Natural killer cell treated with Interleukin-12 subunit alpha and Interleukin-12 subunit beta and Interleukin-15 and Interleukin-18, amount 100 ng/mL, for 72 hours (primary cell): ENCODE results near the gene CSK. TPM values are rescaled to one million over a fixed set of nuclear protein-coding genes. Genes with fewer than 3 reads are reported as not detected.

ENCODE experiments used
- ATAC-seq, 2 donors: fragments of 150-1000 bp; cut with Tn5 transposase in 1 of 2; sonication (Bioruptor Pico), chemical (Tn5 transposase) in 1 of 2; 2 replicates each; pipeline ENCODE4 v1.10.0; 2021
- DNase-seq: peaks from one replicate; pipeline ENCODE4 v3.0.0; 2022; ENCODE audit warnings: low spot score
- H3K27ac Mint-ChIP-seq, 2 donors: 1 replicate in 1 of 2; 2 replicates in 1 of 2; pipeline ENCODE4 v1.8.0; 2022; ENCODE audit warnings: mixed read lengths in 2 of 2, mild to moderate bottlenecking in 1 of 2, moderate library complexity in 1 of 2
- H3K27me3 Mint-ChIP-seq, 2 donors: 1 replicate in 1 of 2; 2 replicates in 1 of 2; pipeline ENCODE4 v1.8.0; 2022; ENCODE audit warnings: mixed read lengths in 2 of 2
- H3K36me3 Mint-ChIP-seq: one replicate; pipeline ENCODE4 v1.8.0; 2022; ENCODE audit warnings: mixed read lengths
- H3K4me1 Mint-ChIP-seq, 2 donors: 1 replicate in 1 of 2; 2 replicates in 1 of 2; pipeline ENCODE4 v1.8.0; 2022; ENCODE audit warnings: low read depth in 2 of 2, mixed read lengths in 2 of 2, mild to moderate bottlenecking in 1 of 2
- H3K4me3 Mint-ChIP-seq: one replicate; pipeline ENCODE4 v1.8.0; 2022; ENCODE audit warnings: mixed read lengths
- H3K9me3 Mint-ChIP-seq: 2 replicates; pipeline ENCODE4 v1.8.0; 2022; ENCODE audit warnings: mixed read lengths
- total RNA-seq, 2 donors: library from RNA; stranded (reverse); gene quantifications; one replicate each; pipeline ENCODE4 v1.2.3, GENCODE V29; 2022

CSK gene
- total RNA-seq, 2 donors from 2014 or later: 323 TPM

DNA sequence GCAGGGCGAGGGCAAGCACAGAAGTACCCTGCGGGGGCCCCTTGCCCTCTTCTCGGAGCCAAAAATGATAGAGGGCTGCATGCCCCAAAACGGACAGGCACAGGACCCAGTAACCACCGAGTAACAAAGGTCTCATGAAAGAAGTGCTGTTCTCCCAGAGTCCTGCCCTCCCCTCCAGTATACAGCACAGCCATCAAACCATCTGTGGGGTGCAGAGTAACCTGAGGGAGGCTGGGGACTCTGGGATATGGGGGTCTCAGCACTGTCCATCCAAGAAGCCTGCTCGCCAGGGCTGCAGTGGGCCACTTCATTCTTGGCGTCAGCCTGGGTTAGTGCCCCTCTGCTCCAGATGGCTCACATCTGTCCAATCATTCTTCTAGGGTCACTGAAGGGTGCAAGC is 55.0 kb downstream of the CSK start:
- no peaks in the 10 kb centered on the region for H3K27me3 Mint-ChIP-seq
- H3K4me1 Mint-ChIP-seq: peaks cover 12 to 16% of the 10 kb centered on the region in 2 donors
- H3K27ac Mint-ChIP-seq: no peak overlapping the region
- no peak for ATAC-seq
- no peak for DNase-seq
- H3K4me3 Mint-ChIP-seq: no peak overlapping the region
- no peaks in the 10 kb centered on the region for H3K36me3 Mint-ChIP-seq
- H3K9me3 Mint-ChIP-seq: no peaks in the 10 kb centered on the region

- H3K4me3 Mint-ChIP-seq: no peak overlapping the region
- H3K4me1 Mint-ChIP-seq: peaks cover 18 to 20% of the 10 kb centered on the region in 2 donors
- H3K27me3 Mint-ChIP-seq: no peaks in the 10 kb centered on the region
- no peaks in the 10 kb centered on the region for H3K9me3 Mint-ChIP-seq
- ATAC-seq (no peak), DNase-seq (no peak)
- no peak overlapping the region for H3K27ac Mint-ChIP-seq
- no peaks in the 10 kb centered on the region for H3K36me3 Mint-ChIP-seq
Measured at GRCh38 chr15:74837482-74838136, 55.7 kb downstream of the CSK start.

DNA sequence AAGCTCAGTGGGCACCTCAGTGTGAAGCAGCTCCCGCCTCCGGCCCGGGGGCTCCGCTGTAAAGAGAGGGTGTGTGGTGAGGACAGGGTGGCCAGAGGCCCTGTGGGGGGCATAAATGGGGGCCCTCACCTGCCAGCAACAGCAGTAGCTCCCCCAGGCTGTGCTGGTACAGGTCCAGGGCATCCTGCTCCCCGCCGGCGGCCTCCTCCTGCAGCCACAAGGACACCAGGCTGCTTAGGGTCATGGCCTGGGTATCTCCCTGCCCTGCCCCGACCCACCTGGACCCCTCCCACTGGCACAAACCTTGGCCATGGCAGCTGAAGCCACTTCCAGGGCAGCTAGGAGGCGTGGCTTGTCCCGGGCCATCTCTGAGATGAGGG is 56.2 kb downstream of the CSK start:
- ATAC-seq: no peak
- no peaks in the 10 kb centered on the region for H3K9me3 Mint-ChIP-seq
- no peaks in the 10 kb centered on the region for H3K27me3 Mint-ChIP-seq
- H3K4me3 Mint-ChIP-seq: no peak overlapping the region
- peaks cover 19 to 22% of the 10 kb centered on the region in 2 donors for H3K4me1 Mint-ChIP-seq
- no peaks in the 10 kb centered on the region for H3K36me3 Mint-ChIP-seq
- DNase-seq: no peak
- H3K27ac Mint-ChIP-seq: no peak overlapping the region

DNA sequence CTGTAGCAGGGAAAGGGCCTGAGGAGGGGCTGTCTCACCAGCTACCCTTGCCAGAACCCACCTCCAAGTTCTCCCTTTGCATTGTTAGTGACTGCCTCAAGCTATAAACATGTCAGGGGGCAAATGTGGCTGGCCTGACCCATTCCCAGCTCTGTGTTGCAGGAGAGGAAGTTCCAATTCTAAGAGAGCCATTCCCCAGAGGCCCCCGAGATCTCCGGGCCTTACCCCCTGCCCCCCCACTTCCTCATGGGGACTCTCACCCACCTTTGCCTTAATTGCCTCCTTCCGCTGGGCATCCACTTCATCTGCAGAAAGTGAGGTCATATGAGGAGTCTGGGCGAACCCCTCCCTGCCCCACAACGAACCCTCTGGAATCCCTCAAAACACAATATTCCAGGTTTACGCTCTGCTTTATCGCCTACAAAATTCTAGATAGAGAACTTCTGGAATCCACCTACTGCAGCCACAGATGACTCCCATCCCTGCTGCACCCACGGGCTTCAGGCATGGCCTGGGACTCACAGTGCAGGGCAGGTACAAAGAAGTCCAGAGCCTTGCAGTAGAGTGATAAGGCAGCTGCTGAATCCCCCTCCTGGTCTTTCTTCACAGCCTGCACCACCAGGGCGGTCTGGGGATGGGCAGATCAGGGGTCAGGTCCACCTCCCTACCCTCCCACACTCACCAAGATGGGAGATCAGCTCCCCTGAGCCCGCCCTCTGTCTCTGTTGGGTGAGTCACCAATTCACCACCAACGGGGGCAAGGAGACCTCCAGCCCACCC is 57.1 kb downstream of the CSK start:
- no peaks in the 10 kb centered on the region for H3K9me3 Mint-ChIP-seq
- H3K27ac Mint-ChIP-seq: no peak overlapping the region
- no peak overlapping the region for H3K4me3 Mint-ChIP-seq
- H3K4me1 Mint-ChIP-seq: peaks cover 22% of the 10 kb centered on the region in 2 donors
- no peak for ATAC-seq
- H3K36me3 Mint-ChIP-seq: no peaks in the 10 kb centered on the region
- no peaks in the 10 kb centered on the region for H3K27me3 Mint-ChIP-seq
- DNase-seq: no peak

- H3K4me3 Mint-ChIP-seq: no peak overlapping the region
Measured at GRCh38 chr15:74839526-74840395, 57.9 kb downstream of the CSK start.

GRCh38 chr15:74840851-74841775 is 59.2 kb downstream of the CSK start:
- Mint-ChIP-seq H3K4me3 (peak overlapping the region; percentile 91), H3K36me3 (no peaks in the 10 kb centered on the region), H3K9me3 (no peaks in the 10 kb centered on the region)

More at GRCh38 chr15:74839526-74840395, 57.9 kb downstream of the CSK start:
- Mint-ChIP-seq H3K9me3 (no peaks in the 10 kb centered on the region), H3K27ac (no peak overlapping the region), H3K36me3 (no peaks in the 10 kb centered on the region), H3K4me1 (peaks cover 27 to 30% of the 10 kb centered on the region in 2 donors), H3K27me3 (no peaks in the 10 kb centered on the region)
- DNase-seq (no peak), ATAC-seq (no peak)

GRCh38 chr15:74841891-74842373 is 60.1 kb downstream of the CSK start:
- Mint-ChIP-seq H3K27me3 (no peaks in the 10 kb centered on the region), H3K4me3 (peak overlapping the region; percentile 91), H3K36me3 (no peaks in the 10 kb centered on the region), H3K27ac (peak overlapping the region; percentile 14 to 82), H3K4me1 (peaks cover 39 to 41% of the 10 kb centered on the region in 2 donors), H3K9me3 (no peaks in the 10 kb centered on the region)
- ATAC-seq (no peak), DNase-seq (no peak)

More at GRCh38 chr15:74840851-74841775, 59.2 kb downstream of the CSK start:
- peaks cover 34 to 38% of the 10 kb centered on the region in 2 donors for H3K4me1 Mint-ChIP-seq
- ATAC-seq (no peak), DNase-seq (no peak)
- no peaks in the 10 kb centered on the region for H3K27me3 Mint-ChIP-seq
- H3K27ac Mint-ChIP-seq: peak overlapping the region; percentile 14 to 66

DNA sequence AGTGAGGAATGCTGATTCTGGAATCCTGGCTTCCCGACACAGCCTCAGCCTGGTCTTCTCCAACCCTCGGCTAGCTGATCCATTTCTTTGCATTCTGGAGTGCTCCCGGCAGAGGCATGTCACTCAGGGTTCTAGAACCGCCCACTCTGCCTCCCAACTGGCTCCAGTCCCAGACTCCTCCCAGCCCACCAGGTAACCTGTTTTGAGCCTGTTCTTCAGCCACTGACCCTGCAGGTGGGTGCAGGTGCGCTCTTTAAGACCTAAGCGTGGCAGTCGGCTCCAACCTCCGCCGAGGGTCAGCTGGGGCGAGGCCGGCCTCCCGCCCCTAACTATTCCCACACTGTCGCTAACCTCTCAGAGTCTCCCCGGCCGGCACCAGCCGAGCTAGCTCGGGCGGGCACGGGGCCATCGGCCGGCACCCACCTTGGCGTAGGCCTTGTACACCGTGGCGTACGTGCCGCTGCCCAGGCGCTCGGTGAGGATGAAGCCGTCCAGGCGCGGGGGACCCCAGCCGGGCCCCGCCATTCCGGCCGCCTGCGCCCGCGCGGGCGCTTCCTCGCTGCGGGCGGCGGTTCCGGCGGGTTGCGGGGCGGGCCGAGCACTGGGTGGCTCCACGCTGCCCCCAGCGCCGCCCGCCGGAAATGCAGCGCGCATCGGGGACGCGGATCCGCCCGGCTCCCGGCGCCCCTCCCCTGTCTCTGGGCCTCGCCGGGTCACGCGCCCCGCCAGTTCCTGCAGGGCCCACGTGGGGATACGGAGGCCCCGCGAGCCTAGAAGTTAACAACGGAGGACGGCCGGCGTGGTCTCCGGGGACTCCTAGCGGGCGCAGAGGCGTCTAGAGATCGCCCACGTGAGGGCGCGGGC is 60.9 kb downstream of the CSK start, which contains the start of gene ULK3:
ULK3 (minus strand) TSS at position 576 of the 864 bp plus-strand sequence; CDS start at position 525, 51 bp downstream.
- H3K4me3 Mint-ChIP-seq: peak within 1 kb of the TSS; percentile 91
- H3K27ac Mint-ChIP-seq: peak within 1 kb of the TSS; percentile 82 to 95
- peaks cover 4% of the 10 kb centered on the region for H3K36me3 Mint-ChIP-seq
- peaks cover 39 to 43% of the 10 kb centered on the region in 2 donors for H3K4me1 Mint-ChIP-seq
- no peaks in the 10 kb centered on the region for H3K9me3 Mint-ChIP-seq
- peak; percentile 94 to 96 for ATAC-seq
- DNase-seq: peak; percentile 95
- no peaks in the 10 kb centered on the region for H3K27me3 Mint-ChIP-seq

DNA sequence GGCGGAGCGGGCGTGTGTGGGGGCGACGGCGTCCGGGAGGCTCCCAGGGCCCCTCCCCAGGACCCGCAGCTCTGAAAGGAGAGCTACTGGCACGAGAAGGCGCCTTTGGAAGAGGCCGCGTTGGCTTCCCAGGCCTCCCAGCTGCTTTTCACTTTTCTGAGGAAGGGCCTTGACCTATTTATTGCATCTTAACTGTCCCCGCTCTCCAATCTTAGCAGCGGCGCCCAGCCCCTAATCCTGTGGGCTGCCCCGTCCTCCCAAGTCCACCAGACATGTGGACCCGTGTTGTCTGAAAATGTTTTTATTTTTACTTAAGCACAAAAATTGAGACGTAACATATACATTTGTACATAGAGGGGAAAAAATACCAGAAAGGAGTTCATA is 61.6 kb downstream of the CSK start:
- Mint-ChIP-seq H3K4me1 (peaks cover 39 to 43% of the 10 kb centered on the region in 2 donors), H3K27ac (peak overlapping the region; percentile 82 to 95), H3K36me3 (peaks cover 9% of the 10 kb centered on the region)

DNA sequence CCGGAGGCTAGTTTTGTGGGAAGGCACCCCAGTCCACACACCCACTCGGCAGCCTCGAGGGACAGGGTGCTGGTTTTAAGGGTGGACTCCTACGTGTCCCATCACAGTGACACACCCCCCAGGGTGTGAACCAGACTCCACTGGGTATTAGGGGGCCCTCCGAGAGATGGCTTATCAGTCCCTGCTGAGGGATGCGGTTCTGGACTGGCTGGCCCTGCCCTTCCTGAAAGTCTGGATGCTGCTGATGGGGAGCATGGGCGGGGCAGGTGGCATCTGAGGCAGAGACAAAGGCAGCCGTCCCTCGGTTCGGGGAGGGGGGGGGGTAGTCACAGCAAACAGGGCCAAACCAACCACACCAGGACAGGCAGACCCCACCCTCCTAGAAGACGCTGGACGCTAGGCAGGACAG is 62.0 kb downstream of the CSK start:
- H3K27me3 Mint-ChIP-seq: no peaks in the 10 kb centered on the region
- H3K9me3 Mint-ChIP-seq: no peaks in the 10 kb centered on the region
- H3K4me3 Mint-ChIP-seq: peak overlapping the region; percentile 91
- peak overlapping the region; percentile 95 to 96 for H3K27ac Mint-ChIP-seq
- H3K4me1 Mint-ChIP-seq: peaks cover 39 to 43% of the 10 kb centered on the region in 2 donors
- DNase-seq (no peak), ATAC-seq (no peak)
- peaks cover 13% of the 10 kb centered on the region for H3K36me3 Mint-ChIP-seq

More for the DNA sequence above, 61.6 kb downstream of the CSK start:
- Mint-ChIP-seq H3K27me3 (no peaks in the 10 kb centered on the region), H3K9me3 (no peaks in the 10 kb centered on the region), H3K4me3 (peak overlapping the region; percentile 91)
- ATAC-seq (no peak), DNase-seq (no peak)

DNA sequence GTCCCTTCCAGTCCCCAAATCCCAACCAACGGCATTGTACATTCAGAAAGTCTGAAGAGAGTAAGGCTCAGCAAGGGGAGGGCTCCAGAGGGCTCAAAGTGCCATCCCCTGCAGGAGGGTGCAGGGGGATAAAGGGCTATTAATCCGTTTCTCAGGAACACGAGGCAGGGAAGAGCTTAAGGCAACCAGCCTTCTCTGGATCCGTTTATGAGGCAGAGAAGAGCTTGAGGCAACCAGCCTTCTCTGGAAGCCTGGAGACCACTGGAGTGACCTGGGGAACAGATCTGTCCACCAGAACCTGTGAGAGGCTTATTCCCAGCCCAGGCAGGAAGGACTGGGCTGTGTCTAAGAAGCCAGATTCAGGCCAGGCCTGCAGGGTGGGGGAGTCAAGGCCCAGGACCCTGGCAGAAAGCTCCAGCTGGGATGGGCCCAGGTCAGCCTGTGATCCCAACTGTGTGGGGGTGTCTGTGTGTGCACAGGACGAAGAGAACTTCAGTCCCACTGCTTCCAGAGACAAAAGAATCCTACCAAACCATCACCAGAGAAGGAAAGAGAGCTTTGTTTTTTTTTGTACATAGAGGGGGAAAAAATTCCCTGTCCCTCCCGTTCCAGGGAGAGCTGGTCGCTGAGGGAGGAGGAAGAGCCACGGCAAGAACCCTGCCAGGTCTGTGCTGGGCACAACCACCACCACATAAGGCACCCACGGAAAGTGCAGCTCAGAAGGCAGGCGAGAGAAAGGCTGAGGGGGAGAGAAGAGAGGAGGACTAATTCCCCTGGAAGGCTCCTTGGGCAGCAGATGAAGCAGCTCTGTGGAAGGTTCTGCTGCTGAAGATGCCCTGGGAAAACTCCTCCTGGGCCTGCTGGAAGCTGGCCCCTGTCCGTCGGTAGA is 62.7 kb downstream of the CSK start:
- DNase-seq: no peak
- H3K27ac Mint-ChIP-seq: peak overlapping the region; percentile 95 to 96
- H3K36me3 Mint-ChIP-seq: peaks cover 13% of the 10 kb centered on the region
- peaks cover 39 to 43% of the 10 kb centered on the region in 2 donors for H3K4me1 Mint-ChIP-seq
- no peaks in the 10 kb centered on the region for H3K27me3 Mint-ChIP-seq
- no peak for ATAC-seq
- H3K9me3 Mint-ChIP-seq: no peaks in the 10 kb centered on the region
- H3K4me3 Mint-ChIP-seq: peak overlapping the region; percentile 81
